PFSK-1 (cell line): Measurements from ENCODE around the gene DPH6.

ENCODE experiments used
- POLR2AphosphoS5 ChIP-seq: IDR thresholded peaks from 2 replicates; pipeline ENCODE4 v1.6.1; 2012; ENCODE audit warnings: low read depth, mild to moderate bottlenecking, control low read depth, low read length, moderate library complexity
- SIN3A ChIP-seq: IDR thresholded peaks from 2 replicates; pipeline ENCODE4 v1.6.1; 2012; ENCODE audit warnings: mild to moderate bottlenecking, low read length, moderate library complexity, borderline replicate concordance; ENCODE audit not compliant: insufficient read depth
- TAF1 ChIP-seq: IDR thresholded peaks from 2 replicates; pipeline ENCODE4 v1.6.1; 2012; ENCODE audit warnings: low read length, control low read depth, borderline replicate concordance; ENCODE audit not compliant: insufficient read depth
- TF ChIP-seq, protein P1 (sequence below), 2 experiments: IDR thresholded peaks; 2 replicates each; pipeline versions ENCODE4 v1.6.1 to v1.8.0; 2011 to 2012; ENCODE audit warnings: low read depth in 2 of 2, low read length in 2 of 2, control low read depth in 1 of 2, inconsistent platforms in 1 of 2, mild to moderate bottlenecking in 1 of 2, moderate library complexity in 1 of 2; ENCODE audit not compliant: insufficient read depth in 1 of 2

DNA sequence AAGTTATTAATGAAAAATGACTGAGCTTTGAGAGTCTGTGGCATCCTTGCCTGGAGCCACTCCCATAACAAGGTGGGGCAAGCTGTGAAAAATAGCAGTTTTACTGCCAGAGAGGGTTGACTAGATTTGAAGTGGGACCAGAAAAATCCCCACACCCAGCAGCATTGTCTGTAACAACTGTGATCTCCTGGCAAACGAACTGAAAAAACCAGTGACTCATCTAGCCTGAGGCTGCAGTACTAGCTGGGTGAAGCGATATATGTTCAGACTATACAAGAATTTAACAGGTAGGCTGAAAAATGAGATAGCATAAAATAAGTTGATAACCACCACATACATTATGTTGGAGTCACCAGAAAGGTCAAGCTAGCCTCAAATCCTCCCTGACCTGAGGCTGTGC is 64.0 kb downstream of the DPH6 start:
- TF ChIP-seq POLR2AphosphoS5 (no peak), TAF1 (no peak), SIN3A (no peak)
- TF ChIP-seq, protein P1, sequence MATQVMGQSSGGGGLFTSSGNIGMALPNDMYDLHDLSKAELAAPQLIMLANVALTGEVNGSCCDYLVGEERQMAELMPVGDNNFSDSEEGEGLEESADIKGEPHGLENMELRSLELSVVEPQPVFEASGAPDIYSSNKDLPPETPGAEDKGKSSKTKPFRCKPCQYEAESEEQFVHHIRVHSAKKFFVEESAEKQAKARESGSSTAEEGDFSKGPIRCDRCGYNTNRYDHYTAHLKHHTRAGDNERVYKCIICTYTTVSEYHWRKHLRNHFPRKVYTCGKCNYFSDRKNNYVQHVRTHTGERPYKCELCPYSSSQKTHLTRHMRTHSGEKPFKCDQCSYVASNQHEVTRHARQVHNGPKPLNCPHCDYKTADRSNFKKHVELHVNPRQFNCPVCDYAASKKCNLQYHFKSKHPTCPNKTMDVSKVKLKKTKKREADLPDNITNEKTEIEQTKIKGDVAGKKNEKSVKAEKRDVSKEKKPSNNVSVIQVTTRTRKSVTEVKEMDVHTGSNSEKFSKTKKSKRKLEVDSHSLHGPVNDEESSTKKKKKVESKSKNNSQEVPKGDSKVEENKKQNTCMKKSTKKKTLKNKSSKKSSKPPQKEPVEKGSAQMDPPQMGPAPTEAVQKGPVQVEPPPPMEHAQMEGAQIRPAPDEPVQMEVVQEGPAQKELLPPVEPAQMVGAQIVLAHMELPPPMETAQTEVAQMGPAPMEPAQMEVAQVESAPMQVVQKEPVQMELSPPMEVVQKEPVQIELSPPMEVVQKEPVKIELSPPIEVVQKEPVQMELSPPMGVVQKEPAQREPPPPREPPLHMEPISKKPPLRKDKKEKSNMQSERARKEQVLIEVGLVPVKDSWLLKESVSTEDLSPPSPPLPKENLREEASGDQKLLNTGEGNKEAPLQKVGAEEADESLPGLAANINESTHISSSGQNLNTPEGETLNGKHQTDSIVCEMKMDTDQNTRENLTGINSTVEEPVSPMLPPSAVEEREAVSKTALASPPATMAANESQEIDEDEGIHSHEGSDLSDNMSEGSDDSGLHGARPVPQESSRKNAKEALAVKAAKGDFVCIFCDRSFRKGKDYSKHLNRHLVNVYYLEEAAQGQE (IDR thresholded peaks at IDR 0.05; ENCODE audit: insufficient read depth in 1 of 2, low read depth in 2 of 2, low read length in 2 of 2): no peak
